ENCODE measurements around the gene TP53RK.
A peak's percentile ranks its signal among the peaks of the same experiment; 100 is the strongest.

GRCh38 chr20:46709459-46710152, 20.4 kb upstream of the TP53RK start, which contains the start of gene SLC2A10:
- 0 out of 2 replicates have a peak, but pooled peaks have one; percentile 3 for TF ChIP-seq CTCF (conservative IDR thresholded peaks at IDR 0.05; ENCODE audit: low read depth, low read length)
- no peak for TF ChIP-seq BHLHE40 (IDR thresholded peaks at IDR 0.05; ENCODE audit: low read depth, low read length)
- no peak for TF ChIP-seq CHD1 (IDR thresholded peaks at IDR 0.05; ENCODE audit: low read depth, low read length)
- peak; percentile 26; the same call in 1 of the 2 replicates for TF ChIP-seq MAZ (IDR thresholded peaks at IDR 0.05; ENCODE audit: borderline replicate concordance, low read depth, low read length)
- TF ChIP-seq CEBPB (IDR thresholded peaks at IDR 0.05; ENCODE audit: low read depth, low read length), result no peak
- TF ChIP-seq USF2 (IDR thresholded peaks at IDR 0.05; ENCODE audit: low read depth, low read length), result no peak
- TF ChIP-seq MXI1 (IDR thresholded peaks at IDR 0.05; ENCODE audit: borderline replicate concordance, low read depth, low read length), result no peak

All from IMR-90 (cell line).